Ovary (tissue), 9 donors: ENCODE measurements around the gene BDNF. TPM values are rescaled to one million over a fixed set of nuclear protein-coding genes. Genes with fewer than 3 reads are reported as not detected.

Experiments used
- DNase-seq, 5 donors: peaks; one replicate each; pipeline ENCODE4 v3.0.0-alpha.2; 2019 to 2020
- H3K27ac ChIP-seq, 2 donors: fragments of 200-600 bp; one replicate each; pipeline versions ENCODE4 v1.5.1 to v1.8.0; 2019 to 2022
- H3K27me3 ChIP-seq: fragments of 200-600 bp; one replicate; pipeline ENCODE4 v1.8.0; 2022
- H3K36me3 ChIP-seq: fragments of 200-600 bp; sonication (generic); one replicate; pipeline ENCODE4 v1.5.1; 2019
- H3K4me1 ChIP-seq: one replicate; pipeline ENCODE4 v1.8.1; 2013; ENCODE audit warnings: mild to moderate bottlenecking, moderate library complexity; ENCODE audit not compliant: insufficient read depth
- H3K4me3 ChIP-seq: fragments of 200-600 bp; sonication (generic); one replicate; pipeline ENCODE4 v1.5.1; 2017
- H3K9me3 ChIP-seq, 2 donors: fragments of 200-600 bp in 1 of 2; sonication (generic) in 1 of 2; one replicate each; pipeline versions ENCODE4 v1.5.1 to v1.8.1; 2013 to 2019; ENCODE audit warnings: mild to moderate bottlenecking in 1 of 2, moderate library complexity in 1 of 2
- CTCF ChIP-seq, 3 donors: fragments of 450-650 bp in 2 of 3; fragments of 200-600 bp in 1 of 3; IDR thresholded peaks; one replicate each; pipeline versions ENCODE4 v1.5.1 to v1.8.0; 2016 to 2022; ENCODE audit warnings: antibody characterized with exemption in 3 of 3, mild to moderate bottlenecking in 1 of 3
- EP300 ChIP-seq: sonication (generic); formaldehyde crosslinking; IDR thresholded peaks from one replicate; pipeline ENCODE4 v1.6.1; 2017; ENCODE audit warnings: antibody characterized with exemption
- POLR2A ChIP-seq: fragments of 450-650 bp; IDR thresholded peaks from one replicate; pipeline ENCODE4 v1.6.1; 2017; ENCODE audit warnings: antibody characterized with exemption, mild to moderate bottlenecking, moderate library complexity
- WGBS, 3 donors: extraction: QIAGEN DNeasy Blood & Tissue Kit in 1 of 3; methylation state at CpG; one replicate each; pipeline versions ENCODE4 v1.1.5 to v1.1.7; 2013 to 2017; 5-methylcytosine and 5-hydroxymethylcytosine counted together
- intact Hi-C, 4 donors: fragments of 100-400 bp; cut with DNase I; formaldehyde crosslinking; loops; one replicate each; pipeline versions ENCODE4 v1.11.0 to v1.15.1; 2022 to 2023
- polyA plus RNA-seq, 2 donors: library from polyadenylated mRNA; stranded (reverse); fragments of 200-250 nt in 1 of 2; fragments of 350-450 nt in 1 of 2; fragmentation: Illumina TruSeq in 1 of 2; extraction: RNeasy Lipid Tissue Mini Kit (QIAGEN cat#74804) in 1 of 2; gene quantifications; one replicate each; pipeline ENCODE4 v1.2.3, GENCODE V29; 2013 to 2014
- total RNA-seq, 7 donors: library from RNA; depleted of rRNA in 2 of 7; stranded (reverse); fragments of >200 nt in 2 of 7; fragmentation: NEBNext Ultra II Directional in 3 of 7; extraction: Animal tissue kit (Norgen Biotek cat#: 25700) in 3 of 7; gene quantifications; one replicate each; pipeline versions ENCODE4 v1.1.0 to v1.2.4, GENCODE V29; 2016 to 2023
- donor health status: DM: no; HTN: no; CAD: no; lungs with moderate emphysema.
- donor health status: DM: no; HTN: no; CAD: no.
- donor health status: Bipolar disorder and iron deficiency.
- donor health status: DM: yes; HTN: yes; CAD: no.
- donor health status: DM: no; HTN: no; CAD: no.
- donor health status: DM: yes; HTN: yes; CAD: no.

Gene BDNF
- total and polyA plus RNA-seq, 9 donors: 0.10 to 2.6 (median 0.65) TPM; not detected in 1

- no peak overlapping the region for H3K27ac ChIP-seq
- intact Hi-C loops: loop anchor here in 1 of 4 donors (5.0 kb wide), 1 partner anchor 452 kb away; no protein-coding TSS in a partner anchor
- no peak for DNase-seq
Observed at GRCh38 chr11:27699926-27700350, 317 bp downstream of the BDNF start.

GRCh38 chr11:27699242-27699925 lies 871 bp downstream of the BDNF start:
- Histone ChIP-seq H3K4me1 (peaks cover 5% of the 10 kb centered on the region), H3K9me3 (no peaks in the 10 kb centered on the region), H3K27ac (no peak overlapping the region), H3K27me3 (no peaks in the 10 kb centered on the region), H3K36me3 (no peaks in the 10 kb centered on the region), H3K4me3 (peak overlapping the region; percentile 37)
- peak in 1 of 5 donors; percentile 26 for DNase-seq
- WGBS, 3 donors: 0 to 1% (median 0%) methylated on average over 26 to 30 of the region's 30 CpGs
- intact Hi-C loops: no loop called here
- no peak for TF ChIP-seq EP300
- TF ChIP-seq CTCF (IDR thresholded peaks at IDR 0.05): no peak
- TF ChIP-seq POLR2A: no peak

More at GRCh38 chr11:27699926-27700350, 317 bp downstream of the BDNF start:
- Histone ChIP-seq H3K27me3 (no peaks in the 10 kb centered on the region), H3K36me3 (no peaks in the 10 kb centered on the region), H3K9me3 (no peaks in the 10 kb centered on the region), H3K4me3 (peak overlapping the region; percentile 37), H3K4me1 (peaks cover 5% of the 10 kb centered on the region)
- 0% methylated on average over 19 to 28 of the region's 28 CpGs for WGBS, 3 donors
- no peak for TF ChIP-seq POLR2A

GRCh38 chr11:27698872-27699241 lies 1.4 kb downstream of the BDNF start:
- TF ChIP-seq CTCF (IDR thresholded peaks at IDR 0.05): no peak
- no peak for TF ChIP-seq POLR2A
- TF ChIP-seq EP300: no peak
- no peaks in the 10 kb centered on the region for H3K36me3 ChIP-seq
- WGBS, 3 donors: 0 to 1% (median 1%) methylated on average over 18 of the region's 18 CpGs
- H3K9me3 ChIP-seq: no peaks in the 10 kb centered on the region
- H3K4me3 ChIP-seq: peak overlapping the region; percentile 37
- H3K4me1 ChIP-seq: peaks cover 5% of the 10 kb centered on the region
- H3K27ac ChIP-seq: no peak overlapping the region
- peak; percentile 35 to 83 (median 65) for DNase-seq
- intact Hi-C loops: no loop called here
- H3K27me3 ChIP-seq: no peaks in the 10 kb centered on the region

DNA sequence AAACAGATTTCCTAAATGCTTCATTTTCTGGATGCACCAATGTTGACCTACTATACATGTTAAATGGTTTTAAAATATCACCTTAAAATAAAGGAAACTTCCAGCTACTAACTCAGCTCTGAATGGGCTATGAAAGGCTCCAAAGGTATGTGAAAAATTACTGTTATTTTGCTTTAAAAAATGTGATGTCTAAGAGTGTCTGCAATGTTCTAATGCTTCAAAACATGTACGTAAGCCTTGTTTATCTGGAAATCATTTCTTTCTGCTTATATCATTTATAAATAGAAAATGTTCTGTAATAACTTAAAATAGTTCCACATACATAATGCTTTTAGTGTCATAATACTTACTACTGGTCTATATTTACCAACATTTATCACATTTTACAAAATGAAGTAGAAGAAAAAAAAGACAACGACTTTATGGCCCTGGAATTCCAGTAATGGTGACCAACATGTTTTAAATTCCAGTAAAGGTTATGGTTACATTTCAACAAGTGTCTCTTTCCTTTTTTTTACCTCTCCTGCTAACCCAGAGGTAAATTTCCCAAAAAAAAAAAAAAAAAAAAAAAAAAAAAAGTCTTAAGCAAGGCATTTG lies 2.5 kb downstream of the BDNF start:
- DNase-seq: no peak
- intact Hi-C loops: no loop called here
- H3K4me3 ChIP-seq: no peak overlapping the region
- 29 to 38% (median 37%) methylated on average over 2 of the region's 2 CpGs for WGBS, 3 donors
- peaks cover 5% of the 10 kb centered on the region for H3K4me1 ChIP-seq
- no peaks in the 10 kb centered on the region for H3K36me3 ChIP-seq
- no peak overlapping the region for H3K27ac ChIP-seq
- TF ChIP-seq CTCF (IDR thresholded peaks at IDR 0.05) (no peak), EP300 (no peak), POLR2A (no peak)
- no peaks in the 10 kb centered on the region for H3K9me3 ChIP-seq
- H3K27me3 ChIP-seq: no peaks in the 10 kb centered on the region

- TF ChIP-seq EP300: no peak
- TF ChIP-seq CTCF (IDR thresholded peaks at IDR 0.05): no peak
- TF ChIP-seq POLR2A: no peak
- no peak for DNase-seq
- no peaks in the 10 kb centered on the region for H3K27me3 ChIP-seq
- H3K27ac ChIP-seq: no peak overlapping the region
- no peaks in the 10 kb centered on the region for H3K9me3 ChIP-seq
- H3K4me1 ChIP-seq: peaks cover 5% of the 10 kb centered on the region
- H3K4me3 ChIP-seq: no peak overlapping the region
- 68 to 86% (median 80%) methylated on average over 8 of the region's 8 CpGs for WGBS, 3 donors
- no peaks in the 10 kb centered on the region for H3K36me3 ChIP-seq
- intact Hi-C loops: no loop called here
Observed at GRCh38 chr11:27696961-27697360, 3.3 kb downstream of the BDNF start.
